ENCODE measurements around the gene PXMP4. TPM values are rescaled to one million over a fixed set of nuclear protein-coding genes. Genes with fewer than 3 reads are reported as not detected.

The PXMP4 gene
- total and polyA plus RNA-seq, 9 of the 15 experiments (the other 6 are each of a cell fraction or from before 2014, with no cell fraction given), result 4.8 to 29.1 (median 6.8) TPM

GRCh38 chr20:33673114-33673409 lies 47.0 kb downstream of the PXMP4 start (continued):
- TF ChIP-seq, protein P1, sequence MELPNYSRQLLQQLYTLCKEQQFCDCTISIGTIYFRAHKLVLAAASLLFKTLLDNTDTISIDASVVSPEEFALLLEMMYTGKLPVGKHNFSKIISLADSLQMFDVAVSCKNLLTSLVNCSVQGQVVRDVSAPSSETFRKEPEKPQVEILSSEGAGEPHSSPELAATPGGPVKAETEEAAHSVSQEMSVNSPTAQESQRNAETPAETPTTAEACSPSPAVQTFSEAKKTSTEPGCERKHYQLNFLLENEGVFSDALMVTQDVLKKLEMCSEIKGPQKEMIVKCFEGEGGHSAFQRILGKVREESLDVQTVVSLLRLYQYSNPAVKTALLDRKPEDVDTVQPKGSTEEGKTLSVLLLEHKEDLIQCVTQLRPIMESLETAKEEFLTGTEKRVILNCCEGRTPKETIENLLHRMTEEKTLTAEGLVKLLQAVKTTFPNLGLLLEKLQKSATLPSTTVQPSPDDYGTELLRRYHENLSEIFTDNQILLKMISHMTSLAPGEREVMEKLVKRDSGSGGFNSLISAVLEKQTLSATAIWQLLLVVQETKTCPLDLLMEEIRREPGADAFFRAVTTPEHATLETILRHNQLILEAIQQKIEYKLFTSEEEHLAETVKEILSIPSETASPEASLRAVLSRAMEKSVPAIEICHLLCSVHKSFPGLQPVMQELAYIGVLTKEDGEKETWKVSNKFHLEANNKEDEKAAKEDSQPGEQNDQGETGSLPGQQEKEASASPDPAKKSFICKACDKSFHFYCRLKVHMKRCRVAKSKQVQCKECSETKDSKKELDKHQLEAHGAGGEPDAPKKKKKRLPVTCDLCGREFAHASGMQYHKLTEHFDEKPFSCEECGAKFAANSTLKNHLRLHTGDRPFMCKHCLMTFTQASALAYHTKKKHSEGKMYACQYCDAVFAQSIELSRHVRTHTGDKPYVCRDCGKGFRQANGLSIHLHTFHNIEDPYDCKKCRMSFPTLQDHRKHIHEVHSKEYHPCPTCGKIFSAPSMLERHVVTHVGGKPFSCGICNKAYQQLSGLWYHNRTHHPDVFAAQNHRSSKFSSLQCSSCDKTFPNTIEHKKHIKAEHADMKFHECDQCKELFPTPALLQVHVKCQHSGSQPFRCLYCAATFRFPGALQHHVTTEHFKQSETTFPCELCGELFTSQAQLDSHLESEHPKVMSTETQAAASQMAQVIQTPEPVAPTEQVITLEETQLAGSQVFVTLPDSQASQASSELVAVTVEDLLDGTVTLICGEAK (IDR thresholded peaks at IDR 0.05), result peak; percentile 17; the same call in 1 of the 2 replicates
- TF ChIP-seq, protein P1 (CRISPR knock-in tag; IDR thresholded peaks at IDR 0.05), result no peak
- TF ChIP-seq MXI1 (IDR thresholded peaks at IDR 0.05; ENCODE audit: low read depth, low read length) (0 out of 2 replicates have a peak, but pooled peaks have one; percentile 8), SAP30 (IDR thresholded peaks at IDR 0.05; ENCODE audit: borderline replicate concordance, insufficient read depth, low read depth, low read length, poor library complexity, severe bottlenecking) (peak; percentile 33), EGR1 (conservative IDR thresholded peaks at IDR 0.05) (no peak)
